Activated CD4-positive, alpha-beta memory T cell treated with anti-CD3 and anti-CD28 coated beads for 36 hours (primary cell): ENCODE measurements around the gene RPS19. TPM values are rescaled to one million over a fixed set of nuclear protein-coding genes. Genes with fewer than 3 reads are reported as not detected.

ENCODE experiments used
- CTCF ChIA-PET: fragments of 350-600 bp; sonication (Branson Sonifier 250); formaldehyde crosslinking; loops from one replicate; lab custom pipeline; 2021; ENCODE audit warnings: antibody characterized with exemption, inconsistent platforms; lab: Charles Lee
- POLR2A ChIA-PET: fragments of 350-600 bp; sonication (Branson Sonifier 250); formaldehyde crosslinking; loops from one replicate; lab custom pipeline; 2021; ENCODE audit warnings: antibody characterized with exemption; lab: Charles Lee
- DNase-seq: peaks from one replicate; pipeline ENCODE4 v3.0.0-alpha.2; 2020
- H3K27ac Mint-ChIP-seq: one replicate; pipeline ENCODE4 v1.8.0; 2021; ENCODE audit warnings: mixed read lengths
- H3K27me3 Mint-ChIP-seq: one replicate; pipeline ENCODE4 v1.8.0; 2021; ENCODE audit warnings: mixed read lengths
- H3K36me3 Mint-ChIP-seq: one replicate; pipeline ENCODE4 v1.8.0; 2021; ENCODE audit warnings: mixed read lengths
- H3K4me1 Mint-ChIP-seq: one replicate; pipeline ENCODE4 v1.8.0; 2021; ENCODE audit warnings: low read depth, mixed read lengths
- H3K4me3 Mint-ChIP-seq: one replicate; pipeline ENCODE4 v1.8.0; 2021; ENCODE audit warnings: mild to moderate bottlenecking, mixed read lengths
- H3K9me3 Mint-ChIP-seq: one replicate; pipeline ENCODE4 v1.8.0; 2021; ENCODE audit warnings: mixed read lengths
- intact Hi-C: fragments of 100-400 bp; cut with micrococcal nuclease; formaldehyde crosslinking; loops from one replicate; pipeline ENCODE4 v1.15.1; 2023
- total RNA-seq, 2 experiments: library from RNA; stranded (reverse); gene quantifications; one replicate each; pipeline ENCODE4 v1.2.3, GENCODE V29; 2021

RPS19 gene
- total RNA-seq, 2 experiments from 2014 or later: 3,181 to 3,314 TPM

- intact Hi-C loops: loop anchor here (1.0 kb wide), 1 partner anchor 11 kb away; no protein-coding TSS in a partner anchor
- ChIA-PET CTCF (interaction anchor here (0.8 to 4.2 kb wide), 14 partner anchors 11 to 496 kb away, joined by 3 to 51 read pairs (median 5); partner anchors contain the start of genes B9D2, ERFL and RABAC1), POLR2A (interaction anchor here (1.0 to 4.5 kb wide), 9 partner anchors 8 to 98 kb away, joined by 3 to 68 read pairs (median 13); partner anchors contain the start of genes CD79A and RABAC1)
- peaks cover 46% of the 10 kb centered on the region for H3K4me1 Mint-ChIP-seq
- no peaks in the 10 kb centered on the region for H3K9me3 Mint-ChIP-seq
- H3K4me3 Mint-ChIP-seq: peak overlapping the region; percentile 87
- no peaks in the 10 kb centered on the region for H3K27me3 Mint-ChIP-seq
- peak overlapping the region; percentile 94 for H3K27ac Mint-ChIP-seq
- peaks cover 47% of the 10 kb centered on the region for H3K36me3 Mint-ChIP-seq
- peak; percentile 42 for DNase-seq
These were observed 512 bp downstream of the RPS19 start for GRCh38 chr19:41860419-41861115.

GRCh38 chr19:41861116-41861768, 1.2 kb downstream of the RPS19 start:
- POLR2A ChIA-PET: interaction anchor here (0.6 to 4.5 kb wide), 8 partner anchors 7 to 97 kb away, joined by 3 to 68 read pairs (median 15); partner anchors contain the start of gene RABAC1
- H3K9me3 Mint-ChIP-seq: no peaks in the 10 kb centered on the region
- CTCF ChIA-PET: interaction anchor here (0.8 to 4.2 kb wide), 5 partner anchors 11 to 97 kb away, joined by 3 to 51 read pairs (median 20); partner anchors contain the start of gene RABAC1
- H3K27ac Mint-ChIP-seq: peak overlapping the region; percentile 94
- peaks cover 51% of the 10 kb centered on the region for H3K4me1 Mint-ChIP-seq
- H3K27me3 Mint-ChIP-seq: no peaks in the 10 kb centered on the region
- intact Hi-C loops: no loop called here
- H3K36me3 Mint-ChIP-seq: peaks cover 51% of the 10 kb centered on the region
- H3K4me3 Mint-ChIP-seq: peak overlapping the region; percentile 87
- DNase-seq: no peak

GRCh38 chr19:41861846-41862245, 1.8 kb downstream of the RPS19 start:
- peaks cover 54% of the 10 kb centered on the region for H3K36me3 Mint-ChIP-seq
- intact Hi-C loops: no loop called here
- no peaks in the 10 kb centered on the region for H3K27me3 Mint-ChIP-seq
- POLR2A ChIA-PET: interaction anchor here (0.6 to 4.5 kb wide), 3 partner anchors 10 to 21 kb away, joined by 3 to 68 read pairs (median 4); partner anchors contain the start of gene CD79A
- peak overlapping the region; percentile 87 for H3K4me3 Mint-ChIP-seq
- H3K9me3 Mint-ChIP-seq: no peaks in the 10 kb centered on the region
- peak overlapping the region; percentile 94 for H3K27ac Mint-ChIP-seq
- peaks cover 55% of the 10 kb centered on the region for H3K4me1 Mint-ChIP-seq
- no peak for DNase-seq
- CTCF ChIA-PET: interaction anchor here (0.8 to 4.2 kb wide), 4 partner anchors 11 to 96 kb away, joined by 3 to 51 read pairs (median 16); partner anchors contain the start of gene RABAC1

- Mint-ChIP-seq H3K27ac (peak overlapping the region; percentile 94), H3K36me3 (peaks cover 54% of the 10 kb centered on the region), H3K4me3 (peak overlapping the region; percentile 87), H3K9me3 (no peaks in the 10 kb centered on the region), H3K27me3 (no peaks in the 10 kb centered on the region), H3K4me1 (peaks cover 60% of the 10 kb centered on the region)
- POLR2A ChIA-PET: interaction anchor here (1.5 to 4.5 kb wide), 3 partner anchors 9 to 83 kb away, joined by 4 to 68 read pairs (median 9); partner anchors contain the start of gene CD79A
- DNase-seq: no peak
- intact Hi-C loops: no loop called here
- CTCF ChIA-PET: interaction anchor here (0.6 to 1.5 kb wide), 5 partner anchors 11 to 94 kb away, joined by 3 to 4 read pairs (median 3); no protein-coding TSS in a partner anchor
These were observed 2.5 kb downstream of the RPS19 start for GRCh38 chr19:41862445-41862986.

- peak overlapping the region; percentile 86 for H3K27ac Mint-ChIP-seq
- POLR2A ChIA-PET: interaction anchor here (1.5 to 4.5 kb wide), 3 partner anchors 9 to 82 kb away, joined by 4 to 68 read pairs (median 9); partner anchors contain the start of gene CD79A
- no peak for DNase-seq
- H3K4me1 Mint-ChIP-seq: peaks cover 69% of the 10 kb centered on the region
- intact Hi-C loops: no loop called here
- H3K36me3 Mint-ChIP-seq: peaks cover 62% of the 10 kb centered on the region
- H3K4me3 Mint-ChIP-seq: peak overlapping the region; percentile 87
- no peaks in the 10 kb centered on the region for H3K27me3 Mint-ChIP-seq
- CTCF ChIA-PET: interaction anchor here (0.9 to 1.5 kb wide), 5 partner anchors 10 to 95 kb away, joined by 3 to 4 read pairs (median 3); partner anchors contain the start of gene RABAC1
- no peaks in the 10 kb centered on the region for H3K9me3 Mint-ChIP-seq
These were observed 3.3 kb downstream of the RPS19 start for GRCh38 chr19:41863209-41863931.

- Mint-ChIP-seq H3K36me3 (peaks cover 71% of the 10 kb centered on the region), H3K27me3 (no peaks in the 10 kb centered on the region), H3K4me3 (peak overlapping the region; percentile 36), H3K9me3 (no peaks in the 10 kb centered on the region), H3K27ac (peak overlapping the region; percentile 82), H3K4me1 (peaks cover 75% of the 10 kb centered on the region)
- no peak for DNase-seq
- CTCF ChIA-PET: interaction anchor here (0.9 to 1.0 kb wide), 2 partner anchors 86 to 88 kb away, joined by 3 read pairs; no protein-coding TSS in a partner anchor
- intact Hi-C loops: no loop called here
- POLR2A ChIA-PET: interaction anchor here (2.9 kb wide), 1 partner anchor 81 kb away, joined by 9 read pairs; no protein-coding TSS in a partner anchor
These were observed 4.3 kb downstream of the RPS19 start for GRCh38 chr19:41864374-41864773.

GRCh38 chr19:41866284-41866683, 6.2 kb downstream of the RPS19 start:
- Mint-ChIP-seq H3K9me3 (no peaks in the 10 kb centered on the region), H3K4me1 (peaks cover 88% of the 10 kb centered on the region), H3K27me3 (no peaks in the 10 kb centered on the region), H3K27ac (peak overlapping the region; percentile 71), H3K36me3 (peaks cover 76% of the 10 kb centered on the region), H3K4me3 (peak overlapping the region; percentile 40)
- no peak for DNase-seq
- ChIA-PET POLR2A (interaction anchor here (0.9 kb wide), 1 partner anchor 17 kb away, joined by 3 read pairs; the partner anchor contains the start of gene ARHGEF1), CTCF (no interaction called here)
- intact Hi-C loops: no loop called here

GRCh38 chr19:41868120-41868988, 8.3 kb downstream of the RPS19 start:
- Mint-ChIP-seq H3K9me3 (no peaks in the 10 kb centered on the region), H3K27me3 (no peaks in the 10 kb centered on the region), H3K27ac (peak overlapping the region; percentile 96), H3K36me3 (peaks cover 70% of the 10 kb centered on the region), H3K4me3 (no peak overlapping the region), H3K4me1 (peaks cover 85% of the 10 kb centered on the region)
- intact Hi-C loops: no loop called here
- ChIA-PET CTCF (interaction anchor here (1.4 to 1.9 kb wide), 2 partner anchors 18 to 84 kb away, joined by 4 to 7 read pairs; no protein-coding TSS in a partner anchor), POLR2A (interaction anchor here (0.9 to 2.4 kb wide), 6 partner anchors 8 to 89 kb away, joined by 3 to 22 read pairs (median 5); partner anchors contain the start of gene RPS19)
- DNase-seq: no peak

- Mint-ChIP-seq H3K36me3 (peaks cover 67% of the 10 kb centered on the region), H3K4me3 (no peak overlapping the region), H3K4me1 (peaks cover 83% of the 10 kb centered on the region), H3K27me3 (no peaks in the 10 kb centered on the region), H3K9me3 (no peaks in the 10 kb centered on the region), H3K27ac (peak overlapping the region; percentile 96)
- DNase-seq: no peak
- ChIA-PET POLR2A (interaction anchor here (0.9 to 2.4 kb wide), 6 partner anchors 9 to 88 kb away, joined by 3 to 22 read pairs (median 5); partner anchors contain the start of gene RPS19), CTCF (interaction anchor here (1.9 kb wide), 1 partner anchor 83 kb away, joined by 7 read pairs; no protein-coding TSS in a partner anchor)
- intact Hi-C loops: no loop called here
These were observed 8.9 kb downstream of the RPS19 start for GRCh38 chr19:41868989-41869300.

GRCh38 chr19:41869374-41869955, 9.4 kb downstream of the RPS19 start:
- Mint-ChIP-seq H3K4me1 (peaks cover 80% of the 10 kb centered on the region), H3K27ac (peak overlapping the region; percentile 96), H3K36me3 (peaks cover 62% of the 10 kb centered on the region), H3K4me3 (no peak overlapping the region), H3K9me3 (no peaks in the 10 kb centered on the region), H3K27me3 (no peaks in the 10 kb centered on the region)
- ChIA-PET POLR2A (interaction anchor here (1.5 to 4.6 kb wide), 5 partner anchors 9 to 88 kb away, joined by 4 to 84 read pairs (median 17); partner anchors contain the start of genes ARHGEF1 and RPS19), CTCF (interaction anchor here (1.9 to 6.4 kb wide), 2 partner anchors 10 to 83 kb away, joined by 7 to 51 read pairs; partner anchors contain the start of gene RPS19)
- no peak for DNase-seq
- intact Hi-C loops: no loop called here
